Mucosa of rectum (tissue), 2 donors: ENCODE results near the gene RDH13.
"Not testable (repeated sequence)": the region's sequence is repeated elsewhere in the genome, so short reads cannot be mapped to it uniquely, and the experiment has no call there.

Source experiments
- H3K27ac ChIP-seq, 2 donors: one replicate each; pipeline ENCODE4 v1.7.0; 2013; ENCODE audit warnings: inconsistent platforms in 2 of 2, low read depth in 2 of 2, low read length in 2 of 2
- H3K27me3 ChIP-seq, 2 donors: one replicate each; pipeline ENCODE4 v1.7.0; 2013; ENCODE audit warnings: low read length in 2 of 2; ENCODE audit not compliant: control insufficient read depth in 2 of 2, insufficient read depth in 2 of 2
- H3K36me3 ChIP-seq, 2 donors: one replicate each; pipeline ENCODE4 v1.7.0; 2013; ENCODE audit warnings: low read length in 2 of 2; ENCODE audit not compliant: control insufficient read depth in 2 of 2, insufficient read depth in 2 of 2
- H3K4me1 ChIP-seq, 2 donors: one replicate each; pipeline ENCODE4 v1.7.0; 2013; ENCODE audit warnings: low read length in 2 of 2, mild to moderate bottlenecking in 1 of 2; ENCODE audit not compliant: control insufficient read depth in 2 of 2, insufficient read depth in 2 of 2
- H3K4me3 ChIP-seq, 2 donors: one replicate each; pipeline ENCODE4 v1.7.0; 2013; ENCODE audit warnings: low read length in 2 of 2
- H3K9ac ChIP-seq, 2 donors: one replicate each; pipeline ENCODE4 v1.7.0; 2013; ENCODE audit warnings: low read length in 2 of 2, low read depth in 1 of 2, mild to moderate bottlenecking in 1 of 2
- H3K9me3 ChIP-seq, 2 donors: one replicate each; pipeline ENCODE4 v1.7.0; 2013; ENCODE audit warnings: low read length in 2 of 2; ENCODE audit not compliant: control insufficient read depth in 2 of 2
- donor health status: healthy.
- donor health status: Normal muscosa, but diverticular disease.

The RDH13 gene, protein sequence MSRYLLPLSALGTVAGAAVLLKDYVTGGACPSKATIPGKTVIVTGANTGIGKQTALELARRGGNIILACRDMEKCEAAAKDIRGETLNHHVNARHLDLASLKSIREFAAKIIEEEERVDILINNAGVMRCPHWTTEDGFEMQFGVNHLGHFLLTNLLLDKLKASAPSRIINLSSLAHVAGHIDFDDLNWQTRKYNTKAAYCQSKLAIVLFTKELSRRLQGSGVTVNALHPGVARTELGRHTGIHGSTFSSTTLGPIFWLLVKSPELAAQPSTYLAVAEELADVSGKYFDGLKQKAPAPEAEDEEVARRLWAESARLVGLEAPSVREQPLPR

GRCh38 chr19:55062735-55063491 is at the start of gene RDH13:
RDH13 (minus strand) TSS chr19:55063148; CDS start chr19:55063032, 116 bp downstream.
- Histone ChIP-seq H3K9me3 (no peaks in the 10 kb centered on the region), H3K9ac (peak within 1 kb of the TSS; percentile 84 to 90), H3K27ac (peak within 1 kb of the TSS; percentile 61 to 64), H3K4me3 (peak within 1 kb of the TSS; percentile 73 to 75), H3K36me3 (peaks cover 5% of the 10 kb centered on the region in 2 donors), H3K27me3 (no peaks in the 10 kb centered on the region), H3K4me1 (peaks cover 3 to 7% of the 10 kb centered on the region in 2 donors)

DNA sequence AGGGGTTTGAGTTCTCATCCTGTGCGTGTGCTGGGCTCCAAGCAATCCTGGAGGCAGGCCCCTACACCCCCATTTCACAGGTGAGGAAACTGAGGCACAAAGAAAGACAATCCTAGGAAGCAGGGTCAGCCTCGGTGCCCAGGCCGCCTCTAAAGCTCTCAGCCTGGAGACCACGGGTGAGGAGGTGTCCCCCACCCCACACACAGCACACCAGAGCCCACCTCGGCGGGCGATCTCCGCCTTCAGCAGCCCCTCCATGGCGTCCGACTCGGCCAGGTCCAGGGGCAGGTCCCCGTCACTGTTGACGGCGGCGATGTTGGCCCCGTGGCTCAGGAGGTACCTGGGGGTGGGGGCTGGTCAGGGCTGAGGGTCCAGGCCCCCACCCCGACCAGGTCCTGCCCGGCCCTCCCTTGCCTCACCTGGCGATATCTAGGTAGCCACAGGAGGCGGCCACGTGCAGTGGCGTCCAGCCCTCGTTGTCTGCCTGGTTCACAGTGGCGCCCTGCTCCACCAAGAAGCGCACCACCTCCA is 49.4 kb upstream of the RDH13 start:
- Histone ChIP-seq H3K27me3 (no peaks in the 10 kb centered on the region), H3K27ac (peak overlapping the region; percentile 74 to 80), H3K36me3 (peaks cover 9 to 12% of the 10 kb centered on the region in 2 donors), H3K4me3 (no peak overlapping the region), H3K4me1 (peaks cover 16 to 19% of the 10 kb centered on the region in 2 donors), H3K9me3 (no peaks in the 10 kb centered on the region), H3K9ac (no peak overlapping the region)

- peaks cover 9 to 17% of the 10 kb centered on the region in 2 donors for H3K36me3 ChIP-seq
- no peak overlapping the region for H3K4me3 ChIP-seq
- no peak overlapping the region for H3K27ac ChIP-seq
- no peak overlapping the region for H3K9ac ChIP-seq
- H3K9me3 ChIP-seq, result no peaks in the 10 kb centered on the region
- H3K4me1 ChIP-seq, result peaks cover 12 to 14% of the 10 kb centered on the region in 2 donors
- no peaks in the 10 kb centered on the region for H3K27me3 ChIP-seq
These were observed 48.4 kb upstream of the RDH13 start for GRCh38 chr19:55111238-55111831.

GRCh38 chr19:55109527-55110291 is 46.8 kb upstream of the RDH13 start:
- no peak overlapping the region for H3K4me3 ChIP-seq
- H3K4me1 ChIP-seq, result peaks cover 3 to 6% of the 10 kb centered on the region in 2 donors
- H3K27me3 ChIP-seq, result no peaks in the 10 kb centered on the region
- peaks cover 9 to 19% of the 10 kb centered on the region in 2 donors for H3K36me3 ChIP-seq
- no peak overlapping the region for H3K9ac ChIP-seq
- H3K9me3 ChIP-seq, result no peaks in the 10 kb centered on the region
- no peak overlapping the region for H3K27ac ChIP-seq

- H3K36me3 ChIP-seq, result peaks cover 9 to 23% of the 10 kb centered on the region in 2 donors
These were observed 44.3 kb upstream of the RDH13 start for GRCh38 chr19:55107252-55107651.

DNA sequence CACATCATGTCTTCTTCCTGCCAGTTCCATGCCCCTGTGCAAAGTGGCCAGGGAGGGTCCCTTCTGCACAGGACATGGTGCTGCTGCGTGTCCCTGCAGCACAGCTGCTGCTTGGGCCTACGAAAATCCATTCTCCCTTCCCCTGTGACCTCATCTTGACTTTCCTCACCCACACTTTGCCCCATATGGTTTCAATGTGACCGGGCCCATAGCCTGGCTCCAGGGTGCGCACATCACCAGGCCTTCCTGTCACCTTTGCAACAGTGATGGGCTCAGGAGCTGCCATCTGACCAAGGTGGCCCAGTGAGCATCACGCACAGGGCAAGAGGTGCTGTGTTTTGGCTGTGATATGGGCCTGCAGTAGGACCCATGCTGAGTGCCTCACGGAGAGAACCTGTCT is 43.6 kb upstream of the RDH13 start:
- no peak overlapping the region for H3K4me3 ChIP-seq
- H3K27me3 ChIP-seq, result no peaks in the 10 kb centered on the region
- H3K9me3 ChIP-seq, result no peaks in the 10 kb centered on the region
- no peak overlapping the region for H3K9ac ChIP-seq
- no peaks in the 10 kb centered on the region for H3K4me1 ChIP-seq
- peaks cover 10 to 27% of the 10 kb centered on the region in 2 donors for H3K36me3 ChIP-seq
- H3K27ac ChIP-seq, result no peak overlapping the region

More at GRCh38 chr19:55107252-55107651, 44.3 kb upstream of the RDH13 start:
- H3K4me1 ChIP-seq, H3K4me3 ChIP-seq, H3K27me3 ChIP-seq, H3K9me3 ChIP-seq, H3K9ac ChIP-seq, H3K27ac ChIP-seq: not testable (repeated sequence)

DNA sequence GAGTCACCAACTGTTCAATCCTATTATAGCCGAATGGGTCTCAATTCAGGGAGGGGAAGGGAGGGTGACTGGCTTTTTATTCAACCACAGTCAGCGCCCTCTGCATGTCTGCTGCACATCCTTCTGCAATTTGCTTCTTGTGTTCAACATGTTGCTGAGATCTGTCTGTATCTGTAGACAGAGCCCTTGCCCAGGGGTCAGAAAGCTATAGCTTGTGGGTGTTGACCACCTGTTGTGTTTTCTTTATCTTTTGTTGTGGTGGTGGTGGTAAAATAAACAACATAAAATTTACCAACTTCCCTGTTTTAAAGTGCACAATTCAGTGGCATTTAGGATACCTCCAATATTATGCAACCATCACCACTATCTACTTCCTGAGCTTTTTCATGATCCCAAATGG is 42.3 kb upstream of the RDH13 start:
- Histone ChIP-seq H3K4me1 (no peaks in the 10 kb centered on the region), H3K9me3 (no peaks in the 10 kb centered on the region), H3K9ac (no peak overlapping the region), H3K4me3 (no peak overlapping the region), H3K27me3 (no peaks in the 10 kb centered on the region), H3K27ac (no peak overlapping the region), H3K36me3 (peaks cover 15 to 34% of the 10 kb centered on the region in 2 donors)

GRCh38 chr19:55103190-55103589 is 40.2 kb upstream of the RDH13 start:
- no peak overlapping the region for H3K27ac ChIP-seq
- H3K4me1 ChIP-seq, result no peaks in the 10 kb centered on the region
- H3K27me3 ChIP-seq, result no peaks in the 10 kb centered on the region
- H3K4me3 ChIP-seq, result no peak overlapping the region
- H3K36me3 ChIP-seq, result peaks cover 9 to 32% of the 10 kb centered on the region in 2 donors
- H3K9ac ChIP-seq, result no peak overlapping the region
- no peaks in the 10 kb centered on the region for H3K9me3 ChIP-seq

- no peak overlapping the region for H3K27ac ChIP-seq
- H3K9me3 ChIP-seq, result no peaks in the 10 kb centered on the region
- H3K36me3 ChIP-seq, result peaks cover 9 to 28% of the 10 kb centered on the region in 2 donors
- H3K4me3 ChIP-seq, result no peak overlapping the region
- no peaks in the 10 kb centered on the region for H3K4me1 ChIP-seq
- H3K9ac ChIP-seq, result no peak overlapping the region
- H3K27me3 ChIP-seq, result no peaks in the 10 kb centered on the region
These were observed 38.3 kb upstream of the RDH13 start for GRCh38 chr19:55101261-55101660.
